G401 (cell line): ENCODE measurements around the gene C21orf91. TPM values are rescaled to one million over a fixed set of nuclear protein-coding genes. Genes with fewer than 3 reads are reported as not detected.
"Not testable (repeated sequence)": the region's sequence is repeated elsewhere in the genome, so short reads cannot be mapped to it uniquely, and the experiment has no call there.

Experiments
- DNase-seq: peaks from one replicate; pipeline ENCODE4 v3.0.0-alpha.2; 2015; ENCODE audit warnings: low spot score
- in situ Hi-C: cut with HindIII; loops from 2 replicates; pipeline ENCODE4 v1.10.0; 2016; ENCODE audit warnings: low sequenced_read_pairs, mixed read lengths
- total RNA-seq: library from RNA; depleted of rRNA; stranded (reverse); fragments of >200 nt; shearing (Covaris generic); gene quantifications from 2 replicates; pipeline ENCODE4 v1.2.3, GENCODE V29; 2014

C21orf91 gene
- total RNA-seq, 1 experiment from 2014 or later: 1.8 TPM

- in situ Hi-C loops: no loop called here
- DNase-seq: no peak
Measured at GRCh38 chr21:17782051-17782450, 37.1 kb downstream of the C21orf91 start.

- in situ Hi-C loops: no loop called here
- no peak for DNase-seq
Measured at GRCh38 chr21:17781524-17781923, 37.6 kb downstream of the C21orf91 start.

- DNase-seq: no peak
- in situ Hi-C loops: no loop called here
Measured at GRCh38 chr21:17780539-17780938, 38.6 kb downstream of the C21orf91 start.

GRCh38 chr21:17779980-17780379 is 39.2 kb downstream of the C21orf91 start:
- in situ Hi-C loops: no loop called here
- DNase-seq: no peak

- in situ Hi-C loops: no loop called here
Measured at GRCh38 chr21:17779496-17779895, 39.7 kb downstream of the C21orf91 start.

GRCh38 chr21:17777072-17777765 is 41.9 kb downstream of the C21orf91 start:
- in situ Hi-C loops: no loop called here
- DNase-seq: no peak

More at GRCh38 chr21:17779496-17779895, 39.7 kb downstream of the C21orf91 start:
- no peak for DNase-seq

GRCh38 chr21:17775431-17776126 is 43.6 kb downstream of the C21orf91 start:
- in situ Hi-C loops: no loop called here

GRCh38 chr21:17775021-17775420 is 44.1 kb downstream of the C21orf91 start:
- in situ Hi-C loops, DNase-seq: not testable (repeated sequence)

More at GRCh38 chr21:17775431-17776126, 43.6 kb downstream of the C21orf91 start:
- DNase-seq: no peak

- in situ Hi-C loops: no loop called here
- no peak for DNase-seq
Measured at GRCh38 chr21:17769447-17769845, 49.7 kb downstream of the C21orf91 start.

GRCh38 chr21:17768840-17769446 is 50.2 kb downstream of the C21orf91 start:
- DNase-seq: no peak
- in situ Hi-C loops: no loop called here

GRCh38 chr21:17765207-17765606 is 53.9 kb downstream of the C21orf91 start:
- no peak for DNase-seq
- in situ Hi-C loops: no loop called here

- DNase-seq: no peak
- in situ Hi-C loops: no loop called here
Measured at GRCh38 chr21:17763288-17764037, 55.7 kb downstream of the C21orf91 start.

- in situ Hi-C loops: no loop called here
- no peak for DNase-seq
Measured at GRCh38 chr21:17759511-17760178, 59.5 kb downstream of the C21orf91 start.

GRCh38 chr21:17758683-17759082 is 60.5 kb downstream of the C21orf91 start:
- no peak for DNase-seq
- in situ Hi-C loops: no loop called here

GRCh38 chr21:17757671-17758070 is 61.5 kb downstream of the C21orf91 start:
- DNase-seq: no peak
- in situ Hi-C loops: no loop called here

GRCh38 chr21:17753736-17754135 is 65.4 kb downstream of the C21orf91 start:
- in situ Hi-C loops: no loop called here
- DNase-seq: no peak

GRCh38 chr21:17752171-17752570 is 67.0 kb downstream of the C21orf91 start:
- in situ Hi-C loops: no loop called here
- no peak for DNase-seq

- DNase-seq: no peak
- in situ Hi-C loops: no loop called here
Measured at GRCh38 chr21:17746920-17747319, 72.2 kb downstream of the C21orf91 start.

- DNase-seq: no peak
- in situ Hi-C loops: no loop called here
Measured at GRCh38 chr21:17745086-17745485, 74.1 kb downstream of the C21orf91 start.
